Dendritic cell treated with granulocyte-macrophage colony-stimulating factor and Interleukin-4, amounts not matched to agents 40 ng/mL and 50 ng/mL, for 4 days (primary cell): Measurements from ENCODE around the gene GJA3.

Experiments used
- H3K27ac Mint-ChIP-seq: one replicate; pipeline ENCODE4 v1.8.0; 2022; ENCODE audit warnings: mild to moderate bottlenecking, mixed read lengths
- H3K27me3 Mint-ChIP-seq: one replicate; pipeline ENCODE4 v1.8.0; 2022; ENCODE audit warnings: mild to moderate bottlenecking, mixed read lengths
- H3K36me3 Mint-ChIP-seq: one replicate; pipeline ENCODE4 v1.8.0; 2022; ENCODE audit warnings: low read depth, mixed read lengths
- H3K4me1 Mint-ChIP-seq: one replicate; pipeline ENCODE4 v1.8.0; 2022; ENCODE audit warnings: low read depth, mixed read lengths
- H3K4me3 Mint-ChIP-seq: one replicate; pipeline ENCODE4 v1.8.0; 2022; ENCODE audit warnings: mild to moderate bottlenecking, moderate library complexity, mixed read lengths
- H3K9me3 Mint-ChIP-seq: one replicate; pipeline ENCODE4 v1.8.0; 2022; ENCODE audit warnings: mixed read lengths
- intact Hi-C: fragments of 100-400 bp; cut with micrococcal nuclease; formaldehyde crosslinking; loops from one replicate; pipeline ENCODE4 v1.15.0; 2022

Gene GJA3

DNA sequence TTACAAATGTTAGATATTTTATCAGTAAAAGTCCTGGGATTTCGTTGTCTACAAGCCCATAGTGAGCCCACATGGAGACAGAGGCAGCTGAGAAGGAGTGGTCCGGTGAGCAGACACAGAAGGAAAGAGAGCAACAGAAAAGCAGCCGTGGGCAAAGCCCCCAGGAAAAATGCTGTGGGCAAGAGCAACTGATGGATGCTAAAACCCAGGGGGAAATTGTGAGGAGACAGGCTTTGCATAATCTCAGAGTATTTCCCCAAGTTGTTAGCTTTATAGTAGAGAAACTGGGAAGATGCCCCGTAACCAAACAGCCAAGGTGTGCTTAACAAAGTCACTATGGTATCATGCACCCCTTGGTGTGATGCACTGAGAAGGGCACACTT lies 35.1 kb downstream of the GJA3 start:
- Mint-ChIP-seq H3K27me3 (peaks cover 17% of the 10 kb centered on the region), H3K4me1 (peaks cover 11% of the 10 kb centered on the region), H3K4me3 (no peak overlapping the region), H3K27ac (no peak overlapping the region), H3K9me3 (no peaks in the 10 kb centered on the region), H3K36me3 (no peaks in the 10 kb centered on the region)
- intact Hi-C loops = loop anchor here (5.0 kb wide), 3 partner anchors 33 to 48 kb away; partner anchors contain the start of gene GJA3

GRCh38 chr13:20125129-20125782 lies 35.6 kb downstream of the GJA3 start:
- Mint-ChIP-seq H3K27ac (no peak overlapping the region), H3K4me1 (peaks cover 12% of the 10 kb centered on the region), H3K4me3 (no peak overlapping the region), H3K27me3 (peaks cover 17% of the 10 kb centered on the region), H3K36me3 (no peaks in the 10 kb centered on the region), H3K9me3 (no peaks in the 10 kb centered on the region)
- intact Hi-C loops = loop anchor here (5.0 kb wide), 3 partner anchors 33 to 48 kb away; partner anchors contain the start of gene GJA3

DNA sequence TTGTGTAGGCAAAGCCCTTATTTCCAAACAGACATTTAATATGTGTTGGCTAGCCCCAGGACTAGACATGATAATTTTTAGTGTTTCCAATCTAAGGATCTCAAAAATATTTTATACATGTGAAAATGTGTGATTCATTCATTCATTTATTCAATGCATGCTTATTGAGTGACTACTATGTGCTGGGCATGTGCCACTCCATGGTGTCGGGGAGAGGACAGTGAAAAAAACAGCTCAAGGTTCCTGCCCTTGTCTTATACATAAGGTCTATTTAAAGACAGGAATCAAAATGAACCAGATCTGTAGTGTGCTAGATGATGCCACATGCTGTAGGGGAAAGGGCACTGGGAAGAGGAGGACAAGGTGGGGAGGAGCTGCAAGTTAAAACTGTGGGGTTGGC lies 36.5 kb downstream of the GJA3 start:
- H3K9me3 Mint-ChIP-seq = no peaks in the 10 kb centered on the region
- no peak overlapping the region for H3K27ac Mint-ChIP-seq
- intact Hi-C loops = no loop called here
- H3K4me1 Mint-ChIP-seq = peaks cover 22% of the 10 kb centered on the region
- H3K4me3 Mint-ChIP-seq = no peak overlapping the region
- H3K36me3 Mint-ChIP-seq = no peaks in the 10 kb centered on the region
- H3K27me3 Mint-ChIP-seq = peaks cover 20% of the 10 kb centered on the region

- Mint-ChIP-seq H3K36me3 (no peaks in the 10 kb centered on the region), H3K27ac (peak overlapping the region; percentile 90), H3K4me1 (peaks cover 28% of the 10 kb centered on the region), H3K4me3 (peak overlapping the region; percentile 67), H3K27me3 (peaks cover 15% of the 10 kb centered on the region), H3K9me3 (no peaks in the 10 kb centered on the region)
- intact Hi-C loops = no loop called here
Observed at GRCh38 chr13:20121159-20121525, 39.7 kb downstream of the GJA3 start.

DNA sequence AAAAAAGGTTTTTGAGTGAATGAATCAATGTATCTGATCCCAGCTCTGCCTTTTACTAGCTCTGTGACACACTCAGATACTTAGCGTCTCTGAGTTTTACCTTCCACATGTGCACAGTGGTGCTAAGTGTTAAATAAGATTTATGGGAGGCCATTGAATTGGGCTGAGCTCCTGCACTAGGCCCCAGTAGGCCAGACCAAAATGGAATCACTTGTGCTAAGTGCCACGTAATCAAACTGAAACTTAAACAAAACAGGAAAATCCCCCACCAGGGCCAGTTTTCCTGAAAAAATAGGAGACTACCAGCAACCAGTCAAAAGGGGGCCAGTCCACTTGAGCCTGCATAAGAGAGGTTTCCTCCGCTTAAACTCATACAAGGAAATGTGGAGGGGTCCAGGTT lies 40.9 kb downstream of the GJA3 start:
- peak overlapping the region; percentile 90 for H3K27ac Mint-ChIP-seq
- H3K36me3 Mint-ChIP-seq = no peaks in the 10 kb centered on the region
- H3K4me3 Mint-ChIP-seq = peak overlapping the region; percentile 67
- peaks cover 22% of the 10 kb centered on the region for H3K4me1 Mint-ChIP-seq
- H3K27me3 Mint-ChIP-seq = peaks cover 15% of the 10 kb centered on the region
- intact Hi-C loops = loop anchor here (1.0 kb wide), 1 partner anchor 7 kb away; no protein-coding TSS in a partner anchor
- H3K9me3 Mint-ChIP-seq = no peaks in the 10 kb centered on the region

GRCh38 chr13:20118268-20119140 lies 42.3 kb downstream of the GJA3 start:
- peak overlapping the region; percentile 90 for H3K27ac Mint-ChIP-seq
- H3K9me3 Mint-ChIP-seq = no peaks in the 10 kb centered on the region
- H3K4me1 Mint-ChIP-seq = peaks cover 22% of the 10 kb centered on the region
- intact Hi-C loops = loop anchor here (1.0 kb wide), 1 partner anchor 9 kb away; no protein-coding TSS in a partner anchor
- H3K36me3 Mint-ChIP-seq = no peaks in the 10 kb centered on the region
- H3K4me3 Mint-ChIP-seq = peak overlapping the region; percentile 86
- H3K27me3 Mint-ChIP-seq = peaks cover 11% of the 10 kb centered on the region

DNA sequence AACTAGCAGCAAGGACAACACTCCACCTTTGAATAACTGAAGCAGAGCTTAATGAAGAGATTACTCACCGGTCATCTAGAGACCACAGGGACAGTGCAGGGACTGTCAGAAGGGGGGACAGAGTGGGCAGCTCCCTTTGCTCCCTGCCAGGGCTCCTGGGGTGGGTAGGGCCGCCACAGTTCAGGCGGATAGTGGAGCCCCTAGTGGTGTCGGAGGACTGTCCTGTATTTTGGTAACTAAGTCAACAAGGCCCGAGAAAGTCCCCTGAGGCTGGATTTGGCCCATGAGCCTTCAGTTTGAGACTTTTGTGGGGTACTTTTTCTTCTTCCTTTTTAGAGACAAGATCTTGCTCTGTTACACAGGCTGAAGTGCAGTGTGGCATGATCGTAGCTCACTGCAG lies 44.6 kb downstream of the GJA3 start:
- Mint-ChIP-seq H3K27ac (no peak overlapping the region), H3K9me3 (no peaks in the 10 kb centered on the region)

DNA sequence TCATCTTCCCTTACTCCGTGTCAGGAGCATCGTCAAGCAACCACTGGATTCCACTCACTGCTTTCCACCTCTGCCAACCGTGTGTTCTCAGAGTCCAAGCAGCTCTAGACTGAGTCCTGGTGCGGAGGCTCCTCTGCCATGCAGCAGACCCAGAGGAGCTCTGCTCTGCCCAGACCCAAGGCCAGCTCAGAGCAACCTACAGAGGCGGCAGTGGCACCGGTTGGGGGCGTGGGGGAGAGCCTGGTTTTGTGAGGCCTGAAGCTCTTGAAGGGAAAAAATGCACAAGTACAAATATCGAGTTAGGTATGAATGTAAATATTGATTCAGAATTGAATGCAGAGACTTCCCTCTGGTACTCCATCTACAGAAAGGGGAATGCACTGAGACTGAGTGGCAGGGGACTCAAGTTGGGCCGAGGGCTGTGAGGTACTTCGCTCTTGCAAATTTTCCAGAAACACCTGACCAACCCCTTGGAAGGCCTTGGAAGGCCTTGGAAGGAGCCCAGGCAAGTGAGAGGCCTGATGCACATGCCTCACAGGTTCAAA lies 46.7 kb downstream of the GJA3 start:
- Mint-ChIP-seq H3K27me3 (peaks cover 13% of the 10 kb centered on the region), H3K4me1 (peaks cover 13% of the 10 kb centered on the region), H3K27ac (no peak overlapping the region), H3K9me3 (no peaks in the 10 kb centered on the region), H3K36me3 (no peaks in the 10 kb centered on the region), H3K4me3 (no peak overlapping the region)
- intact Hi-C loops = no loop called here

More for the DNA sequence above, 44.6 kb downstream of the GJA3 start:
- H3K27me3 Mint-ChIP-seq = peaks cover 16% of the 10 kb centered on the region
- H3K36me3 Mint-ChIP-seq = no peaks in the 10 kb centered on the region
- intact Hi-C loops = no loop called here
- no peak overlapping the region for H3K4me3 Mint-ChIP-seq
- peaks cover 22% of the 10 kb centered on the region for H3K4me1 Mint-ChIP-seq

DNA sequence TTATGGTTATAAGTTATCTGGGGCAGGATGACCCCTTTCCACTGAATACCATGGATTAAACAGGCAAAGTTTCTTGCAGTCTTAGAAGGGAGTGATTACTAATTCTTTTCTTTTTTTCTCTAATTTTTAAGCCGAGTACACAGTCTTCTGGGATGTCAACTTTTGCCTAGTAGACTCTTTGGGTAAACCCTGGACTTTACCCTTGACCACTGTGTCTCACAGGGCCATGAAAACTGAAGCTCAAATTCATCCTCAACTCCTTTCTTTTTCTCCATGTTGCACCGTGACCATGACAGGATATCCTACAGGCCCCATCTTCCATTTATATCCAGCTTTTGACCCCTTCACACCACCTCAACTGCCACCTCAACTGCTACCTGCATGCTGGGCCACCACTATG lies 51.8 kb downstream of the GJA3 start:
- Mint-ChIP-seq H3K27ac (no peak overlapping the region), H3K9me3 (no peaks in the 10 kb centered on the region), H3K4me1 (peaks cover 22% of the 10 kb centered on the region), H3K4me3 (no peak overlapping the region), H3K36me3 (no peaks in the 10 kb centered on the region), H3K27me3 (peaks cover 11% of the 10 kb centered on the region)
- intact Hi-C loops = no loop called here

GRCh38 chr13:20106742-20107141 lies 54.1 kb downstream of the GJA3 start:
- H3K4me1 Mint-ChIP-seq = peaks cover 22% of the 10 kb centered on the region
- H3K4me3 Mint-ChIP-seq = no peak overlapping the region
- no peak overlapping the region for H3K27ac Mint-ChIP-seq
- intact Hi-C loops = no loop called here
- no peaks in the 10 kb centered on the region for H3K9me3 Mint-ChIP-seq
- H3K36me3 Mint-ChIP-seq = no peaks in the 10 kb centered on the region
- H3K27me3 Mint-ChIP-seq = peaks cover 13% of the 10 kb centered on the region

- H3K4me1 Mint-ChIP-seq = peaks cover 28% of the 10 kb centered on the region
- no peak overlapping the region for H3K4me3 Mint-ChIP-seq
- no peaks in the 10 kb centered on the region for H3K36me3 Mint-ChIP-seq
- intact Hi-C loops = no loop called here
- H3K27me3 Mint-ChIP-seq = peaks cover 16% of the 10 kb centered on the region
- H3K27ac Mint-ChIP-seq = peak overlapping the region; percentile 80
- H3K9me3 Mint-ChIP-seq = no peaks in the 10 kb centered on the region
Observed at GRCh38 chr13:20105161-20105689, 55.6 kb downstream of the GJA3 start.

DNA sequence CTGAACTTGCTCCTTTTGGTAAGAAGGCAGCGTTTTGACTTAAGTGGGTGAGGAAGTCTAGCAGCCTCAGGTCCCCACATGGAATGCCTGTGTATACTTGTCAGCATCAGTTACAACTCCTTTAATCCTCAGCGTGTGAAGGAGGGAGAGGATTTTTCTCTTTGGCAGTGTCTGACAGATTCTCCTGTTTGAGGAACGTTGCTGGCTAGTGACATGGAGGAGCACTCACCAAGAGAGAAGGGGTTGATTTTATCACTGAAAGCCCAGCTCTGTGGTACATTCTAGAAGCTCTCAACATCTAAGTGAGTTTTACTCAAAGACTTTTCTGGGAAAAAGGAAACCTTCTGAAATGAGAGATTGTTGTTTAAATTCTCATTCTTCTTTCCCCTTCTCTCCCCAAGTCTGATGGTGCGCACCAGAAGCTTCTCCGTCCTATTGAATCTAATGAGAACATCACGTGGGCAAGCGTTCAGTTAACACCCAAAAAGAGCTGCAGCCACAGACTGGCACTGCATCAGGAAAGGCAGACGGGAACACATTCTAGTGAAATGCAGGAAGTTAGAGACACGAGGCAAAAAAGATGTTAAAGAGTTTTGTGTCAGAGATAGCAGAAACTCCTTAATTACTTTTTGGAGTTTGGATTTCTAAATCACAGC lies 58.2 kb downstream of the GJA3 start:
- peaks cover 29% of the 10 kb centered on the region for H3K27me3 Mint-ChIP-seq
- H3K9me3 Mint-ChIP-seq = no peaks in the 10 kb centered on the region
- intact Hi-C loops = no loop called here
- no peak overlapping the region for H3K27ac Mint-ChIP-seq
- H3K4me3 Mint-ChIP-seq = no peak overlapping the region
- no peaks in the 10 kb centered on the region for H3K36me3 Mint-ChIP-seq
- peaks cover 23% of the 10 kb centered on the region for H3K4me1 Mint-ChIP-seq

DNA sequence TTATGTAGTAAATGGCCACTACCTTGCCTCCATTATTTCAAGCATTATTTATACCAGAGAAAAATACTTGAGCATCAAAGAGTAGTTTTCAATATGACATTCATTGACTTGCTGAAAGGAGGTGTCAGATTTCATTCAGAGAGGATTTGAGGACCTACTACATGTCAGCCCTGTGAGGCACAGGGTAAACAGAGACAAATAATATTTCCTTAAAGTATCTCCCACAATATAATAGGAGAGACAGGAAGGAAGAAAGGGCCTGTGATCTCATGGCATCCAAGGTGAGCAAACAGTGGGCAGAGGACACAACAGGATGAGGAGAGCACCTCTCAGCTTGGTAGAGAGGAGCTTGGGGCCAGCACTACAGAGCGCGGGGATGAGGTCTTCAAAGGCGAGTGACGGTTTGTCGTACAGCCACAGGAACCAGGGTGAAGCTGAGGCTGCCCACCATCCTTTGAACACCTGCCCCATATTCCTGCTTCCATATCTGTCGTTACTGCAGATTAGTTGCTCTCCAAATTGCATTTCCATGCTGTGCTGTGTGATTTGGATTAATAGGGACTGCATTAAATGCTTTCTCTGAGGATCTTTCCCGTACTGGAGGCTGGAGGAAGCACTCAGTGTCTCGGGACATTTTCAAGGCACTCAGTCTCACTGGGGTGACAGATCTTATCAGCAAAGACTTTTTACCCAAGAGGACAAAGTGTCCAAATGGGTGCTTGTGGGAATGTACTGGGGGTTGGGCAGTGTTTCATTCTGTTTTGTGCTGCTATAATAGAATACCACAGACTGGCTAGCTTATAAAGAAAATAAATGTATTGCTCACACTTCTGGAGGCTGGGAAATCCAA lies 59.2 kb downstream of the GJA3 start:
- intact Hi-C loops = no loop called here
- H3K9me3 Mint-ChIP-seq = no peaks in the 10 kb centered on the region
- peaks cover 23% of the 10 kb centered on the region for H3K4me1 Mint-ChIP-seq

More for the DNA sequence above, 59.2 kb downstream of the GJA3 start:
- no peak overlapping the region for H3K27ac Mint-ChIP-seq
- H3K27me3 Mint-ChIP-seq = peaks cover 30% of the 10 kb centered on the region
- no peak overlapping the region for H3K4me3 Mint-ChIP-seq
- H3K36me3 Mint-ChIP-seq = no peaks in the 10 kb centered on the region
